HG02759 (cell line): Measurements from ENCODE around the gene CRYBB1.

Experiments used
- ATAC-seq: cut with Tn5 transposase; IDR thresholded peaks from one replicate; pipeline ENCODE4 v1.9.1; 2021; ENCODE audit warnings: mild to moderate bottlenecking, moderate library complexity; ENCODE audit not compliant: unreplicated experiment

Gene CRYBB1

GRCh38 chr22:26617271-26618199 lies at the start of gene CRYBB1:
TSS of gene CRYBB1 (minus strand) at chr22:26618027. CDS start at chr22:26616319, 1,708 bp downstream.
- ATAC-seq = no peak

- ATAC-seq = no peak
Measured at GRCh38 chr22:26667140-26667539, 49.3 kb upstream of the CRYBB1 start.

GRCh38 chr22:26665813-26666231 lies 48.0 kb upstream of the CRYBB1 start:
- ATAC-seq = peak; percentile 26

GRCh38 chr22:26663374-26663923 lies 45.6 kb upstream of the CRYBB1 start:
- ATAC-seq = no peak

GRCh38 chr22:26662160-26662559 lies 44.3 kb upstream of the CRYBB1 start:
- ATAC-seq = no peak

- ATAC-seq = no peak
Measured at GRCh38 chr22:26660961-26661578, 43.2 kb upstream of the CRYBB1 start.

- no peak for ATAC-seq
Measured at GRCh38 chr22:26660356-26660755, 42.5 kb upstream of the CRYBB1 start.

- peak; percentile 74 for ATAC-seq
Measured at GRCh38 chr22:26658671-26659478, 41.0 kb upstream of the CRYBB1 start.

GRCh38 chr22:26658161-26658560 lies 40.3 kb upstream of the CRYBB1 start:
- no peak for ATAC-seq

- ATAC-seq = no peak
Measured at GRCh38 chr22:26656891-26657851, 39.3 kb upstream of the CRYBB1 start, which contains the start of gene MIAT. TSS of gene MIAT (plus strand) at chr22:26657588.

GRCh38 chr22:26651815-26652214 lies 34.0 kb upstream of the CRYBB1 start:
- ATAC-seq = no peak

GRCh38 chr22:26650722-26651421 lies 33.0 kb upstream of the CRYBB1 start:
- ATAC-seq = no peak

GRCh38 chr22:26648528-26649388 lies 30.9 kb upstream of the CRYBB1 start:
- no peak for ATAC-seq

GRCh38 chr22:26648011-26648497 lies 30.2 kb upstream of the CRYBB1 start:
- ATAC-seq = no peak

GRCh38 chr22:26646158-26646557 lies 28.3 kb upstream of the CRYBB1 start:
- no peak for ATAC-seq

GRCh38 chr22:26643418-26644100 lies 25.7 kb upstream of the CRYBB1 start:
- no peak for ATAC-seq
